ENCODE measurements around the gene TRAF7.
A peak's percentile ranks its signal among the peaks of the same experiment; 100 is the strongest.
"Not testable (repeated sequence)": the region's sequence is repeated elsewhere in the genome, so short reads cannot be mapped to it uniquely, and the experiment has no call there.

Gene TRAF7

GRCh38 chr16:2197765-2198164, 42.2 kb downstream of the TRAF7 start:
- no peak for DNase-seq (ENCODE audit: low read depth)
- H3K4me3 ChIP-seq (ENCODE audit: low read depth, low read length): no peak overlapping the region
- TF ChIP-seq CTCF (IDR thresholded peaks at IDR 0.05; ENCODE audit: insufficient read depth, low read depth, low read length, missing control alignments): no peak

- no peak for TF ChIP-seq CTCF (IDR thresholded peaks at IDR 0.05; ENCODE audit: insufficient read depth, low read depth, low read length, missing control alignments)
- no peak for DNase-seq (ENCODE audit: low read depth)
Measured at GRCh38 chr16:2198283-2198682, 42.7 kb downstream of the TRAF7 start.

GRCh38 chr16:2199095-2199494, 43.5 kb downstream of the TRAF7 start:
- TF ChIP-seq CTCF (IDR thresholded peaks at IDR 0.05; ENCODE audit: insufficient read depth, low read depth, low read length, missing control alignments): no peak
- no peak overlapping the region for H3K4me3 ChIP-seq (ENCODE audit: low read depth, low read length)
- no peak for DNase-seq (ENCODE audit: low read depth)

More at GRCh38 chr16:2198283-2198682, 42.7 kb downstream of the TRAF7 start:
- H3K4me3 ChIP-seq (ENCODE audit: low read depth, low read length): no peak overlapping the region

GRCh38 chr16:2199621-2200139, 44.1 kb downstream of the TRAF7 start:
- DNase-seq (ENCODE audit: low read depth): no peak
- no peak overlapping the region for H3K4me3 ChIP-seq (ENCODE audit: low read depth, low read length)
- TF ChIP-seq CTCF (IDR thresholded peaks at IDR 0.05; ENCODE audit: insufficient read depth, low read depth, low read length, missing control alignments): no peak

GRCh38 chr16:2200313-2200712, 44.7 kb downstream of the TRAF7 start:
- no peak for DNase-seq (ENCODE audit: low read depth)
- TF ChIP-seq CTCF (IDR thresholded peaks at IDR 0.05; ENCODE audit: insufficient read depth, low read depth, low read length, missing control alignments): no peak
- H3K4me3 ChIP-seq (ENCODE audit: low read depth, low read length): no peak overlapping the region

GRCh38 chr16:2203119-2203688, 47.6 kb downstream of the TRAF7 start:
- not testable (repeated sequence) for DNase-seq (ENCODE audit: low read depth); H3K4me3 ChIP-seq (ENCODE audit: low read depth, low read length)

- H3K4me3 ChIP-seq (ENCODE audit: low read depth, low read length): peak overlapping the region; percentile 57
- DNase-seq (ENCODE audit: low read depth): no peak
- no peak for TF ChIP-seq CTCF (IDR thresholded peaks at IDR 0.05; ENCODE audit: insufficient read depth, low read depth, low read length, missing control alignments)
Measured at GRCh38 chr16:2204416-2205103, 49.0 kb downstream of the TRAF7 start.

All from GM12865 (cell line).